Measurements from ENCODE around the gene PLK3.
A peak's percentile ranks its signal among the peaks of the same experiment; 100 is the strongest.
"Not testable (repeated sequence)": the region's sequence is repeated elsewhere in the genome, so short reads cannot be mapped to it uniquely, and the experiment has no call there.

The PLK3 gene

DNA sequence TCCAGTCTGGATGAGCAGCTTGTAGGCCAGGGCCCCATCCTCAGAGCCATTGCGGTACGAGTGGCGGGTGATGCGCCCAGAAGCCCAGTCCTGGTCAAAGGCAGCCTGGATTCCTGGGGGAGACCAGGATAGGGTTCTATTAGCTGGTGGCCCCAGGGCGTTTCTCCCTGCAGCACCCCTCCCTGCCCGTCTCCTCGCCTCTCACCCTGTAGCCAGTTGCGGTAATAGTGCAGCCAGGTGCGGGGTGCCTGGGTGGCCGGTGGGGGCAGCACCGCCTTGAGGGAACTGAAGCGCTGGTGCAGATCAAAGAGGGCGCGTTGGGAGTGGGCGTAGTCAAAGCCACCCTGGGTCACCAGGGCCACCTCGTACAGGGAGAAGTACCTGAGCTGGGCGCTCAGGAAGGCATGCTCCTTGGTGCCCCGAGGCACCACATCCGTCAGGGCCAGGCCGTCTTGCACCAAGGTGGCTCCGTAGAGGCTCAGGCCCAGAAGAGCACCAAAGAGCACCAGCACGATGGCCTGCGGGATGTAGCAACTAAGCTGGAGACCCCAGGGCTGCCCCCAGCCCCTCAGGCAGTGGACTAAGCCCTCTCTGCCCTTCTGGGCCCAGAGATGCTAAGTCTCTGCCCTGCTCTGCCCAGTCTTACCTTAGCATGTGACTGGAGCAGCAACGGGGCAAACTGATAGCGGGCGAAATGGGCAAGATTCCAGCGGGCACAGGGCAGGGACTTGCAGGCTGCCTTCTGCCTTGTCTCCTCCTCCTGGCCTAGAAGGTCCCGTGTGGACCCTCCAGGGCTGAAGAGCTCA is 27.2 kb downstream of the PLK3 start:
- no peak for DNase-seq (ENCODE audit: extremely low read depth in 1 of 2, low read depth in 1 of 2)

DNA sequence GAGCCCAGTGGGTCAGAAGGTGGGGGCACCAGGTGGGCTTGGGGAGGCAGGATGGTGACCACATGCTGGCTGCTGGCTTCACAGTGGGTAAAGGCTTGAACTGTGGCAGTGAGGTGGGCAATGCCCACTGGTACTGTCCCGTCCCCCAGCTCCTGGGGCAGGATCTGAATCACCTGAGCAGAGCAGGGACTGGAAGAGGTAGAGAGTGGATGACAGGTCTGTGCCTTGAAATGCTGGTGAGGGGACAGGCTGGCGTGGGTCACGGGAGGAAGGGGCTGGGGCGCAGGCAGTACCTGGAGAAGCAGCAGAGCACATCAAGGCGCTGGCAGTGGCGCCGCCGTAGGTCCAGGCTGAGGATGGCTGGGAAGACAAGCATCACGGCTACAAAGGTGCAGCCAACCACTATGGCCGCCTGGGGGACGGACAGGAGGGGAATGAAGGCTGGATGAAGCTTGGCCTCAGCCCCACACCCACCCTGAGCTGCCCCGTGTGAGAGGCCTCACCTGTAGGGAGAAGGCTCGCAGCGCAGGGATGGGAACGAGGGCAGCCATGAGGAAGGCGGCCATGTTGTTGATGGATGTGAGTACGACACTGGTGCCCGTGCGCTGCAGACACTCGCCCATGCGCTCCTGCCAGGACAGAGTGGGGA is 27.9 kb downstream of the PLK3 start:
- DNase-seq (ENCODE audit: extremely low read depth in 1 of 2, low read depth in 1 of 2) = no peak

DNA sequence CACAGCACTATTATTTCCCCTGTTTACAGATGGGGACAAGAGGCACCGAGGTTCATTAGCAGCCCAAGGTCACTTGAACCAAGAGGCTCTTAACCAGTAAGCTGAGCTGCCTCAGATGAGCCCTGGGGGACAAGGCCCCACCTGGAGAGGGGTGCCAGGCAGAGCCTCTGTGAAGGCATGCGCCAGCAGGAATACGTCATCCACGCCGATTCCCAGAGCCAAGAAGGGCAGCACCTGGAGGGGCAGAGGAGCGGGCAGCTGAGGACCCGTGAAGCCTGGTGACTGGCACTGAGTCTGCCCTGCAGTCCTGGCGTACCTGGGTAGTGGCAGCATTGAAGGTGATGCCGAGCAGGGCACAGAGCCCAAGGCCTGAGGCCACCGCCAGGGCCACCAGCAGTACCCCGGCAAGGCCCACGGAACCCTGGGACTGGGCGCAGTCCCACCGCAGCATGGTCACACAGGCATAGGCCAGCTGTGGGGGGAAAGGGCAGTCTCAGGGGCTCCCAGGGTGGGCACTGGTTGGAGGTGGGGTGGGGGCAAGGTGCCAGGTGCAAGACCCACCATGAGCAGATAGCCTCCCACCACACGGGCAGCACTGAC is 28.8 kb downstream of the PLK3 start:
- no peak for DNase-seq (ENCODE audit: extremely low read depth in 1 of 2, low read depth in 1 of 2)

DNA sequence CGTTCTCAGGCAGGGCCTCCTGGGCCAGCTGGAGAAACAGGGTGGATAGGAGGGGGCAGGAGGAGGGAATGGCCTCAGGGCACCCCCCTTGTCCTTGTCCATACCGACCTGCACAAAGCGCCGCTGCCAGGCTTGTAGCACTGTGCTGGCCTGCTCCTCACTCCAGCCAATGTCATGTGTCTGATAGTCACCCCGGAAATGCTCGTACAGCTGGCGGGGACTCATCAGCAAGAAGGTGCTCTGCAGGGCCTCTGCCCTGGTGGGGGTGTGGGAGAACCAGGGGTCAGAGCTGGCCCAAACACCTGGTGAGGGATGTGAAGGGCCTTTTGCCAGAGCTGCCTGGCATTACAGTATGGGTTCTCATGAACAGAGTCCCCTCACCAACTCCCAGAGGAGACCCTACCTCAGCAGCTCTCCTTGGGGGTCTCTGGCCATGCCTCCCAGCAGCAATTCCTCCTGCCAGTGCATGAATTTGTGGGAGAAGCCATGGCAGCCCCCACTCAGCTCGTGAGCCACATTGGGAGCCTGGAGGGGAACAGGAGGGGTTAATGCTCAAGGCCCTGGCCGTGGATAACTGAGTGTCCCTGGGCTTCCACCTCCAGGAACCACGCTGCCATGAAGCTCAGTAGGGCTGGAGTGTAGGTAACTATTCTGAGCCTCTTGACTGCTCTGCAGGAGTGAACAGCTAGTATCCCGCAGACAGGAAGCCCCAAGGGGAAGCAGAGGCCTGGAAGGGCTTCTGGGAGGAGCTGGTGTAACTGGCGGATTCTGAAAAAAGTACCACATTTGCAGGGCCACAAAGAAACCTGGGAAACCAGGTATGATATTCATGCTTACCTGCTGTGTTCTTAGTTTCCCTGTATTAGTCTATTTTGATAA is 29.6 kb downstream of the PLK3 start:
- DNase-seq (ENCODE audit: extremely low read depth in 1 of 2, low read depth in 1 of 2) = no peak

DNA sequence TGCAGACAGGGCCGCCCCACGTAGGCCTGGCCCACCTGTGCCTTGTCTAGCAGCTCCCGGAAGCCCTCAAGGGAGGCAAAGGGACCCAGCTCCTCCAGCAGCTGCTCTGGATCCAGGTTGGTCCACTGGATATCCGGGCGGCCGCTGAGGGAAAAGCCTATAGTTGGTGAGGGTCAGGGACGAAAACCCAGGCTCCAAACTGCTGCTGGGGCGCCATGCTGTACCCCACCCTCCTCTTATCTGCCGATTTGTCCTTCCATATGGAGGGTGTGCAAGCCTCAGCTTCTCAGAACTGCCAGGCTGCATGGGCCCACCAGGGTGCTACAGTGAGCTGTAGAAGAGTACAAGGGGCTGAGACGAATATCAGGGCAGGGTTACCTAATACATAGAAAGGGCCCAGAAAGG is 30.7 kb downstream of the PLK3 start:
- DNase-seq (ENCODE audit: extremely low read depth in 1 of 2, low read depth in 1 of 2) = no peak

DNA sequence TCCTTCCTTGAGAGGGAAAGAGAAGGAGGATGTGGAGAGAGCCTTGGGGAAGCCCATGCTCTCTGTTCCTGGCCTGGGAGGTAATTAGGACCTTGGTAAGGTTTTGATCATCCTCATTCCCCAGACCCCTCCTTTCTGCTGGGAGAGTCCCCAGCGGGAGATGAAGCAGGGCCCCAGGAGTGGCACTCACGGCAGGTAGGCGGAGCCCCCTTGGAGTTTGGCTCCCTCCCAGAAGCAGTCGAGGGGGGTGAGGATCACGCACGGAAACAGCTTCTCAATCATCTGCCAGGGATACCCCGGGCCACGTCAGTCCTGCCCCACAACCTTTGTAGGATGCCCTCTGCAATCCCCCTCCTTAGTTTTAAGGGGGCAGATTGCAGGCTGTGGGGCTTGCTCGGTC is 31.3 kb downstream of the PLK3 start:
- no peak for DNase-seq (ENCODE audit: extremely low read depth in 1 of 2, low read depth in 1 of 2)

DNA sequence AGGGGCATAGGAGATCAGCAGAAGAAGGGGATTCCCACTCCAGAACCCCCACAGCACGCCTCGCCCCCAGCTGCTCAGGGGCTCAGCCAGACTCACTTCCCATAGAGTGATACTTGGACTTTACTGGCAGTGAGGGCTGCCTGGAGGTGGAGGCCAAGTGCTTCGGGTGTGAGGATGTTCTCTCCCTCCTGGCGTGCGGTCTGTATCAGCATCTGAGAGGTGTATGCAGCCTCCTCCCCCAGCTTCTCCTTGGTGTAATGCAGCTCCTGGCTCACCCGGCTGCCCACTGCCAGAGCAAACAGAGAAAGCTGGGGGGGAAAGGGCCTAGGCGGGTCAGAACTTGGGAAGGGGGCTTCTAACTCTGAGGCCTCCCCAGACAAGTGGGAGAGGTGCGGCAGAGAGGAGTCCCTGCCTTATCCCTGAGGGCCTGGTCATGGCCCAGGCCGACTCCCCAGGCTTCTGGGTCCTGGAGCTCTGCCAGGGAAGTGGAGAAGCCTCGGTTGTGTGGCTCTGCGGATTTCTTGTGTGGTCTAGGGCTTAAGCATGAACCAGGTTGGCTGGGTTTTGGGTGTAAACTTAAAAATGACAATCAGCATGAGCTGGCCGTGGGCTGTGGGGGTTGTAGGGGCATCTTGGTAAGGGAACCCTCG is 32.0 kb downstream of the PLK3 start:
- DNase-seq (ENCODE audit: extremely low read depth in 1 of 2, low read depth in 1 of 2) = no peak

DNA sequence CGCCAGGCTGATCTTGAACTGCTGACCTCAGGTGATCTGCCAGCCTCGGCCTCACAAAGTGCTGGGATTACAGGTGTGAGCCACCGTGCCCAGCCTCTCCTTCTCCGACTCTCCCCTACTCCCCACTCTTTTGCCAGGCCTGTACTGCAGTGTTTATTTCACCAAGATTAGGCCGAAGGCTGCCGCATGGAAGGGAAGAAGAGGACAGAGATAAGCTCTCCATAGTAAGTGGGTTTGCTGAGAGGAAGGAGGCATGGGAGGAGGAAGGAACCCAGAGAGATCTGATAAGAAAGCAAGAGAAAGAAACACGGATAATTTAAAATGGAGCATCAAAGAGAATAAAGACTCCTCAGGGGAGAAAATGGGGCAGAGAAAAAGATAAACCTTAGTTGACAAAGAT is 34.2 kb downstream of the PLK3 start:
- DNase-seq (ENCODE audit: extremely low read depth in 1 of 2, low read depth in 1 of 2) = no peak

DNA sequence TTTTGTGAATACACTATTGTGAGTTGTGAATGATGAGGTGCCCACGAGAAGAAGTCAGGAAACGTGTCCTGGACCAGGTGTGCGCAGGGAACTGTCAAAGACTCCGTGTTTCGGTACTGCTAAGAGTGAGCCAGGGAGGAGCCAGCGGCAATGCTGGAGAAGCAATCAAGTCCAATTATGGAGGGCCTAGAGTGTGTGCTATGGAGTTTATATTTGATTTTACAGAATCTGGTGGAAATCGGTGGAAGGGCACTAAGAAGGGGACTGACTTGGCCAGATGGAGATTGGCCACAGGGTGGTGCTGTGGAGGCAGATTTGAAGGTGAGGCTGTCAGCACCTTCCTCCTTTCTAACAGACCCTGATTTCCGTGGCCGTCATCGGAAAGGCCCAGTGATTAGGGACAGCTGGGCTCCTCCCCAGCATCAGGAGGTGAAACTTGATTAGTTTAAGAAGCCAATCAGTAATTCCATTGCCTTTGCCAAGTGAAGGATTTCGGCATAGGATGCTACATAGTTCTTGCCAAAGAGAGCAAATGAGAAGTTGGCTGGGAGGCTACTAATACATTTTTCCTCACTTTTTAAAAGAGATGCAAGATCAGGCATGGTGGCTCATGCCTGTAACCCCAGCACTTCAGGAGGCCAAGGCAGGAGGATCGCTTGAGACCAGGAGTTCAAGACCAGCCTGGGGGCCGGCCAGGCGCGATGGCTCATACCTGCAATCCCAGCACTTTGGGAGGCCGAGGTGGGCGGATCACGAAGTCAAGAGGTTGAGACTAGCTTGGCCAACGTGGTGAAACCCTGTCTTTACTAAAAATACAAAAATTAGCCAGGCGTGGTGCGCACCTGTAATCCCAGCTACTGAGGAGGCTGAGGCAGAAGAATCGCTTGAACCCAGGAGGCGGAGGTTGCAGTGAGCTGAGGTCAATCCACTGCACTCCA is 35.8 kb downstream of the PLK3 start:
- peak; percentile 71 to 79 for DNase-seq (ENCODE audit: extremely low read depth in 1 of 2, low read depth in 1 of 2)

DNA sequence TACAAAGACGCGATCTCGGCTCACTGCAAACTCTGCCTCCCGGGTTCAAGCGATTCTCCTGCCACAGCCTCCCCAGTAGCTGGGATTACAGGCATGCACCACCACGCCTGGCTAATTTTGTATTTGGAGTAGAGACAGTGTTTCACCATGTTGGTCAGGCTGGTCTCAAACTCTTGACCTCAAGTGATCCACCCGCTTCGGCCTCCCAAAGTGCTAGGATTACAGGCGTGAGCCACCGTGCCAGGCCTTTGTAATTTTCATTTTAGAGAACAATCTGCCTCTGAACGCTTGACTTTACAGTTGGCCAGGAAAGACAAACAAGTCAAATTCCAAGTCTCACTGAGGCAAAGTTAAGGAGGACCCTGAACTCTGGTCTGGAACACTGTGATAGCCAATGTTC is 38.1 kb downstream of the PLK3 start:
- not testable (repeated sequence) for DNase-seq (ENCODE audit: extremely low read depth in 1 of 2, low read depth in 1 of 2)

DNA sequence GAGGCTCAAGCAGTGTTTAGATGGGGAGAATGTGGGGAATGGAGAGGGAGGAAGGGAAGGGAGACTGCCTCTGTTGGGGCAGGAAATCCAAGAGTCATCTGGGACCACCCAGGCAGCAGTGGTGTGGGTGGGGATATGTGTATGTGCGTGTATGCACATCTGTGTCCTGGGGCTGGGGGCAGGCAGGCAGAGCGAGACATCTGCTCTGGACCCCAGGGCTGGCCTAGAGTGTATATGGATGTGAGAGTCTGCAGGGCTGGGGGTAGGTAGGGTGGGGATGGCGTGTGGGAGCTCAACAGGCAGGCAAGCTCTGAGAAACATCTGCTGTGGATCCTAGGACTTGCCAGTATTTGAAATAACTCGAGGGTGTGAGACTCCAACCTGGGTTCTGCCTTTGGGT is 39.4 kb downstream of the PLK3 start:
- DNase-seq (ENCODE audit: extremely low read depth in 1 of 2, low read depth in 1 of 2) = no peak

DNA sequence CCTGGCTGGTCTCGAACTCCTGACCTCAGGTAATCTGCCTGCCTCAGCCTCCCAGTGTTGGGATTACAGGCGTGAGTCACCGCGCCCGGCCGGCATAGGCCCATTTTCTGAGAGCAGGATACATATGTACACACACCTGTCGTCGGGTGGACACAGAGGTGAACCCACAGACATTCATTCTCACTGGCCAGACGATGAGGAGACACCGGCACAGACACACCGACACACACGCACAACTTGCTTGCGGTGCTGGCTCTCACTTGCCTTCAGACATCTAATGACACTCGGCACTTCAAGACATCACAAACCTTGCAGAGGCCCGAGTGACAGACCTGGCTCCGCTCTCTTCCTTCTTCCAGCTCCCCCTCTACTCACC is 42.3 kb downstream of the PLK3 start:
- no peak for DNase-seq (ENCODE audit: extremely low read depth in 1 of 2, low read depth in 1 of 2)

DNA sequence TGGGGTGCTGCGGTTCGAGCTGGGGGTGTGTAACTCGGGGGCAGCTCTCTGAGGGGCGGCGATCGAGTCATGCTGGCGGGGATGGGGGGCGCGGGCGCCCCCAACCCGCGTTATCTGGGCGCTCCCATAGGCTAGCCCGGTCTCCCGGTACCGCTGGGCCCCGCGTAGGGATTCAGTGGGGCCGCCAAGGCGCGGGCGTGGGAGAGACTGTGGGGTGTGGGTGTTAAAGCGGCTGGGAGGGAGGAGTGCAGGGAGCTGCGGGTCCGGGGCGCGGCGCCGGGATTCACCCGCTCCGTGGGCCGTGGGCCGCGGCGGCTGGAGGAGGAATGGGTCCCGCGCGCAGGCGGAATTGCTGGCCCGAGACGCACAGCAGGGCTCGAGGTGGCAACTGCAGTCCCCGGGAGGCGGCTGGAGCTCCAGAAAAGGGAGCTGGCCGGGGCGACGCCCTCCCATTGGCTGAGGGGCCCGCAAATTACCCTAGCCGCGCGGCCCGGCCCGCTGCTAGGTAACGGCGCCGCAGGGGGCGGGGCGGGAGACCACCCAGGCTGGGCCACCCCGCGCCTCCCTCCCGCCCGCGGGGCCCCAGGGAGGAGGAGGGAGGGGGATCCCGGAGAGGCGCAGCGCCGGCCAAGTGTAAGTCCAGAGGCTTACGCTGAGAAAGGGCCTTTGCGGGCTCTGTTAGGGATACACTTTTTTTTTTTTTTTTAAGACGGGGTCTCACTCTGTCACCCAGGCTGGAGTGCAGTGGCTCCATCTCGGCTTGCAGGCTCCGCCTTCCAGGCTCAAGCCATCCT is 42.9 kb downstream of the PLK3 start, which contains the start of gene PTCH2:
PTCH2 (minus strand) TSS at position 392 of the 794 bp plus-strand sequence; CDS start at position 71, 321 bp downstream.
- peak in 1 of 2 donors; percentile 12 for DNase-seq (ENCODE audit: extremely low read depth in 1 of 2, low read depth in 1 of 2)

DNA sequence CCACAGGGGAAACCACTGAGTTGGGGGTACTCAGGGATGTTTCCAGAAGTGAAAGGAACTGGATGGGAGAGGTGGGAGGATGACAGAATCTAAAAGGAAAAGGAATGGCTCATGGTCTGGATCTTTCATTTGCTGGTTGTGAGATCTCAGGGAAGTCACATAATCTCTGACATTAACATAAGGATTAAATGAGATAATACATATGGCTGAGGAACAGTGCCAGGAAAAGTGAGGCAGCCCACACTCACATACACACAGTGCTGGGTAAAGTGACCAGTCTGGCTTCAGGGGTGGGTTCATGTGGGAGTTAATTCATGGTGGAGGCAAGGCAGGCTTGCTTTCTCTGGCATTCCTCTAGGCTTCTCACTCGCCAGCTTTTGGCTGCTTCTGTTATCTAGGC is 46.8 kb downstream of the PLK3 start:
- DNase-seq (ENCODE audit: extremely low read depth in 1 of 2, low read depth in 1 of 2) = no peak

DNA sequence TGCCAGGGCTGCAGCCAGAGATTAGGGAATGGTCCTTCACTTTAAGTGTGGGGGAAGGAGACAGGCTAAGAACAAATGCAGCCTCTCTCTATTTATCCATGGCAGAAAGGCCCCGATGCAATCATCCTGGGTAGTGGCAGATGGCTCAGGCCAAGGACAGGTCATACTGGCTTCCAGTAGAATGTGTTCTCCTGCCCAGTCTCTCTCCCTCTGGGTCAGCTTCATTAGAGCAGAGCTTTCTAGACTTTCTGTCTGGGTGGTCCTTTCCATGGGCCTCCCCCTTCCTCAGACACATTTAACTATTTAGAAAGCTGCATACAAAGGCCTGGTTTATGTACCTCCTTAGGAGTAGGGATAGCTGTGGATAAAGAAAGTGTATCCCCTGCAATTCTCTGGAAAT is 47.7 kb downstream of the PLK3 start:
- no peak for DNase-seq (ENCODE audit: extremely low read depth in 1 of 2, low read depth in 1 of 2)

DNA sequence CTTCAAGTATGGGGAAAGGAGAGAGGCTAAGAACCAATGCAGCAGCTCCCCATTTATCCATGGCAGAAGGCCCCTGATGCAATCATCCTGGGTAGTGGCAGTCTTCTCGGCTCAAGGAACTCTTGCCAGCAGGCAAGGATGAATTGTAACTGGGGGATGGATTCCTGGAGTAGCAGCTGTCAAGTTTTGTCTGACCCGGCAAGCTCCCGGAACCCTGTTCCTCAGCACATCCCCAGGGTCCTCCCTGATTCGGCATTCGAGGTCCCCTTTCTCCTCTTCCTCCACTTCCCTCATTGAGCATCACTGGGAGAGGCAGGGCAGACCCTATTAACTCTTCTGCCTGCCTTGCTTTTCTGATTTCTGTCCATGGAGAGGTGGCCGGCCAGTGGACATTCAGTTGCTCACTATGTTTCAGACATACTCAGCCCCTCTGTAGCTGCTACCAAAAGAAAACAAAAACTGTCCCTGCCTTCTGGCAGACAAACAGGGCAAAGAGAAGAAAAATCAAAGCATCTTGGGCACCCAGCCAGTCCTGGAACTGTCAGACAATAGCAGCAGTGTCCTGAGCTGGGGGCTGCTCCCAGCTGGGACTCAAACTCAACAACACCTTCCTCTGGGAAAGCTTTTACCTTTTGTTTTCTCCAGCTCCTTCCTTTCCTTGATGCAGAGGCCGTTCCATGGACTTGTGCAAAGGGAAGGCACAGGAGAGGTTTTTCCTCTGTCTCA is 48.4 kb downstream of the PLK3 start:
- DNase-seq (ENCODE audit: extremely low read depth in 1 of 2, low read depth in 1 of 2) = no peak

DNA sequence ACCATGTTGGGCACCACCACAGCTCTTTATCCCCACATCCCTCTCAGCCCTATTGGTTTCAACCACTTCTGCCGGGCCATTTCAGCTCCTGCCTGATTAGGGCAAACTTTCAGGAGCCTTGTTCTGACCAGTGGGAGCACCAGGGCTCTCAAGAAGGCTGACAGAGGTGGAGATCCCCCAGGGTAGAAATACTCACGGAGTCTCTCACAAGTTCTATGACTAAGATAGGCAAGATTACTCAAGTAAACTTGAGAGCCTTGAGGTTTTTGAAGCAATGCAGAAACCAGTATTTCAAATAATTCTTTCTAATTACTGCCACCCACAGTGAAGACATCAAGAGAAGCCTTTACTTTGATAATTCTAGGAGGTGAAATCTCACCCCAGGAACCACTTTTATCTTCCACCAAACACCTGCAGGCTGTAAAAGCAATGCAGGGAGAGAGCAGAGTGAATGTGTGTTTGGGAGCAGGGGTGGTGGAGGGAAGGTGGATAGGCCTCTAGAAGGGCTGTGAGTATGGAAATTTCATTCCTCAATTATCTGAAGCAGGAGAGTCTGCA is 49.5 kb downstream of the PLK3 start:
- no peak for DNase-seq (ENCODE audit: extremely low read depth in 1 of 2, low read depth in 1 of 2)

DNA sequence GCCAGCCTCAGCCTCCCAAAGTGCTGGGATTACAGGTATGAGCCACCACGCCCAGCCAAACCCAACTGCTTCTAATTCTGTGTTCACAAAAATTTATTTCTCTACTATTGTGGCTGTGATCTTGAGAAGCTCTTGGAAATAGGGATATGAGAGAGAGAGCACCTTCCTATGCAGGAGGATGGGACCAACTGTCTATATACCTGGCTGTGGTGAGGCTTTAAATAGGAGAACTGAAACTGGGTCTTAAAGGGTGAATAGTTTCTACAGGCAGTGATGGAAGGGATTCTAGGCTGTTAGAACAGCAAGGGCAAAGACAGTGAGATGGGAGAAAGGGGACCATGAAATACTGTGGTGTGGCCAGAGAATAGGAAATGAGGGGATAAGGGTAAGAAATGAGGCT is 51.1 kb downstream of the PLK3 start:
- DNase-seq (ENCODE audit: extremely low read depth in 1 of 2, low read depth in 1 of 2) = no peak
